WERI-Rb-1 (cell line): ENCODE data around the gene HIF1AN.
A peak's percentile ranks its signal among the peaks of the same experiment; 100 is the strongest.

ENCODE experiments used
- DNase-seq: peaks from one replicate; pipeline ENCODE4 v3.0.0-alpha.2; 2020
- H3K27ac ChIP-seq: fragments of 250-450 bp; sonication (Bioruptor Pico); 2 replicates; pipeline ENCODE4 v1.5.1; 2020; ENCODE audit warnings: mild to moderate bottlenecking, moderate library complexity
- H3K27me3 ChIP-seq: fragments of 250-450 bp; sonication (Bioruptor Pico); 2 replicates; pipeline ENCODE4 v1.5.1; 2021; ENCODE audit warnings: mild to moderate bottlenecking, low read depth, moderate library complexity; ENCODE audit not compliant: insufficient read depth, severe bottlenecking
- H3K36me3 ChIP-seq: fragments of 250-450 bp; sonication (Bioruptor Pico); 2 replicates; pipeline ENCODE4 v1.5.1; 2020; ENCODE audit warnings: mild to moderate bottlenecking, moderate library complexity
- H3K4me3 ChIP-seq: 2 replicates; pipeline ENCODE4 v1.5.1; 2011; ENCODE audit warnings: low read depth, mild to moderate bottlenecking, control low read depth, low read length
- H3K9me3 ChIP-seq: fragments of 250-450 bp; sonication (Bioruptor Pico); 2 replicates; pipeline ENCODE4 v1.5.1; 2021; ENCODE audit warnings: mild to moderate bottlenecking, moderate library complexity; ENCODE audit not compliant: severe bottlenecking
- CTCF ChIP-seq: IDR thresholded peaks from 2 replicates; pipeline ENCODE4 v1.5.1; 2011; ENCODE audit warnings: low read depth, mild to moderate bottlenecking, control low read depth, inconsistent platforms, low read length

HIF1AN gene

DNA sequence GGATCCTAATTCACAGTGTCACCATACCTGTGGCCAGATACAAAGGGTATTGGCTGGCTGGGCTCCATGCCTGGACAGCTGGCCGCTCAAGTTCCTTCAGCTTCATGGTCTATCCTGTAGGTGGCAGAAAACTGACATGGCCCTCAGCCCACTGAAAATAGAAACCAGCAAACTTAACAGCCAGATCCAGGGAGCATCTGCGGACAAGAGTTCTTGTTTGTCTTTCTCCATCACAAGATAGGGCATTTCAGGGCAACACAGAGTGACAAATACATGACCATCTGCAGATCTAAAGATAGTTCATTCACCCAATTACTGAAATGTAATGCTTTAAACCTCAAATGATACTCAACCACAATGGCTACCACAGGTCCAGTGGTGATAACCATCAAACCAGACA is 18.9 kb upstream of the HIF1AN start:
- TF ChIP-seq CTCF, result peak; percentile 66
- Histone ChIP-seq H3K27ac (no peak overlapping the region), H3K27me3 (peaks cover 18% of the 10 kb centered on the region), H3K4me3 (no peak overlapping the region), H3K9me3 (no peaks in the 10 kb centered on the region), H3K36me3 (no peaks in the 10 kb centered on the region)
- DNase-seq, result peak; percentile 78

DNA sequence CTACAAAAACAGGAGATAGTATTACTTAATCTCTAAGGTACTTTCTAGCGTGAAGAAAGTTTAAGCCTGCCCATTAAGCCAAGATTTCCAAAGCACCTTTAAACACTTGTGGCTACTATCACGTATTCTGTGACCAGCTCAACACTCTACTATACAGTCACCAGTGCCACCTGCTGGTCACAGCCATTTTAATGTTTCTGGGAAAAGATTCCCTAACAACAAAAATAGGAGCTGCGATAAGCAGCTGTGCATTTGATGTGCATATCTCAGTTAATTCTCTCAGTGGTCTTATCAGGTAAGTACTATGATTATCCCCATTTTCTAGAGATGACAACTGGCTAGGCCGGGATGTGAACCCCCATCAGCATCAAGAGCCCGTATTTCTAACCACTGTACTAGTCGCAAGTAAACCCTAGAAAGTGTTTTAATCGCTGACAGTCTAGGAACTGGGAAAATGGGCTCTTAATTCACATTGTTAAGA is 16.9 kb upstream of the HIF1AN start:
- Histone ChIP-seq H3K27me3 (peaks cover 18% of the 10 kb centered on the region), H3K36me3 (peaks cover 7% of the 10 kb centered on the region), H3K4me3 (peak overlapping the region; percentile 68), H3K9me3 (no peaks in the 10 kb centered on the region), H3K27ac (no peak overlapping the region)
- TF ChIP-seq CTCF, result peak; percentile 65
- DNase-seq, result peak; percentile 82

- TF ChIP-seq CTCF, result peak; percentile 56
- H3K9me3 ChIP-seq, result no peaks in the 10 kb centered on the region
- peak within 1 kb of the TSS; percentile 68 for H3K4me3 ChIP-seq
- H3K36me3 ChIP-seq, result peaks cover 12% of the 10 kb centered on the region
- peaks cover 18% of the 10 kb centered on the region for H3K27me3 ChIP-seq
- no peak within 1 kb of the TSS for H3K27ac ChIP-seq
- DNase-seq, result peak; percentile 71
Measured at GRCh38 chr10:100519311-100520051, 16.3 kb upstream of the HIF1AN start, which contains the start of gene SEC31B. Gene SEC31B (minus strand): TSS chr10:100519861. CDS start chr10:100516952, 2,909 bp downstream.

- DNase-seq, result no peak
- H3K9me3 ChIP-seq, result no peaks in the 10 kb centered on the region
- H3K27ac ChIP-seq, result no peak overlapping the region
- TF ChIP-seq CTCF, result no peak
- H3K4me3 ChIP-seq, result no peak overlapping the region
- peaks cover 23% of the 10 kb centered on the region for H3K36me3 ChIP-seq
- H3K27me3 ChIP-seq, result peaks cover 18% of the 10 kb centered on the region
Measured at GRCh38 chr10:100520811-100521210, 14.9 kb upstream of the HIF1AN start.

DNA sequence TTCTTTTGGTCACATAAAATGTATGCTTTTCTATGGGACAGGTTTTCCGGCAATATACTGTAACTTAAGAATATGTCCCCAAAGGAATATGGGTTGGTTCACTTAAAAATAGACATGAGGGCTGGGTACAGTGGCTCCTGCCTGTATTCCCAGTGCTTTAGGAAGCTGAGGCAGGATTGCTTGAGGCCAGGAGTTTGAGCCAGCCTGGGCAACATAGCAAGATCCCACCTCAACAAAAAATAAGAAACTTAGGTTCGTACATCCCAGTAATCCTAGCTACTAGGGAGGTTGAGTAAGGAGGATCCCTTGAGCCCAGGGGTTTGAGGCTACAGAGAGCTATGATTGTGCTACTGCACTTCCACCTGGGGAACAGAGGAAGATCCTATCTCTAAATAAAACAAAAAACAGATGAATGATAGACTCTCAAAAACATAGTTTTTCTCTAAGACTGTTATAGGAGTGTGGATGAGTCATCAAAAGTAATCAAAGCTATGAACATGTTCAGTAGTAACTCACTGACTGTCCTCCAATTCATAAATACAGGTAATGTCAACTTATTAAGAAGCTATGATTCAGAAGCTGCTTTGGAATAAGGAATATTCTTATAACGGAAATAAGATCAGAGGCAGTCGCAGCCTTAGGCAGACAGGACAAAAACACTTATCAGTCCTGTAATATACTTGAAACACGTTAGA is 13.5 kb upstream of the HIF1AN start:
- no peak for TF ChIP-seq CTCF
- Histone ChIP-seq H3K4me3 (no peak overlapping the region), H3K36me3 (peaks cover 38% of the 10 kb centered on the region), H3K9me3 (no peaks in the 10 kb centered on the region), H3K27me3 (peaks cover 18% of the 10 kb centered on the region), H3K27ac (no peak overlapping the region)
- no peak for DNase-seq
